ENCODE results near the gene MCIDAS.

DNA sequence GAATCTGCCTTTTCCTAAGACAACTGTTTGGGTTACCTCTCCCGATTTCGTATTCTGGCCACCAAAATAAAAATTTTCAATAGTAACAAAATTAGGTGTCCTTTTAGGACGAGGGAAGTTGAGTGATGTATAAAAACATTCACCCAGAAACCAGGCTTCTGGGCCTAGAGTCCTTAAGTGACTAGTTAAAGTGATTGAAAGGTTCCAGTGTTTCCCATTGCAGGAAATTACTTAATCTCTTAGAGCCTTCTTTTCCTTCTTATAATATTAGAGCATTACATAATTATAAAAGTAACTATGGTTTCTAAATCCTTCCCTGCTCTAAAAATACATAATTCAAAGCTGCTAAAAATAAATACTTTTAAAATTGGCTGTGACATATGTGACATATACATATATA is 7.3 kb downstream of the MCIDAS start:
- TF ChIP-seq NFRKB (IDR thresholded peaks at IDR 0.05) = no peak
- TF ChIP-seq, protein P1, sequence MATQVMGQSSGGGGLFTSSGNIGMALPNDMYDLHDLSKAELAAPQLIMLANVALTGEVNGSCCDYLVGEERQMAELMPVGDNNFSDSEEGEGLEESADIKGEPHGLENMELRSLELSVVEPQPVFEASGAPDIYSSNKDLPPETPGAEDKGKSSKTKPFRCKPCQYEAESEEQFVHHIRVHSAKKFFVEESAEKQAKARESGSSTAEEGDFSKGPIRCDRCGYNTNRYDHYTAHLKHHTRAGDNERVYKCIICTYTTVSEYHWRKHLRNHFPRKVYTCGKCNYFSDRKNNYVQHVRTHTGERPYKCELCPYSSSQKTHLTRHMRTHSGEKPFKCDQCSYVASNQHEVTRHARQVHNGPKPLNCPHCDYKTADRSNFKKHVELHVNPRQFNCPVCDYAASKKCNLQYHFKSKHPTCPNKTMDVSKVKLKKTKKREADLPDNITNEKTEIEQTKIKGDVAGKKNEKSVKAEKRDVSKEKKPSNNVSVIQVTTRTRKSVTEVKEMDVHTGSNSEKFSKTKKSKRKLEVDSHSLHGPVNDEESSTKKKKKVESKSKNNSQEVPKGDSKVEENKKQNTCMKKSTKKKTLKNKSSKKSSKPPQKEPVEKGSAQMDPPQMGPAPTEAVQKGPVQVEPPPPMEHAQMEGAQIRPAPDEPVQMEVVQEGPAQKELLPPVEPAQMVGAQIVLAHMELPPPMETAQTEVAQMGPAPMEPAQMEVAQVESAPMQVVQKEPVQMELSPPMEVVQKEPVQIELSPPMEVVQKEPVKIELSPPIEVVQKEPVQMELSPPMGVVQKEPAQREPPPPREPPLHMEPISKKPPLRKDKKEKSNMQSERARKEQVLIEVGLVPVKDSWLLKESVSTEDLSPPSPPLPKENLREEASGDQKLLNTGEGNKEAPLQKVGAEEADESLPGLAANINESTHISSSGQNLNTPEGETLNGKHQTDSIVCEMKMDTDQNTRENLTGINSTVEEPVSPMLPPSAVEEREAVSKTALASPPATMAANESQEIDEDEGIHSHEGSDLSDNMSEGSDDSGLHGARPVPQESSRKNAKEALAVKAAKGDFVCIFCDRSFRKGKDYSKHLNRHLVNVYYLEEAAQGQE (IDR thresholded peaks at IDR 0.05; ENCODE audit: borderline replicate concordance in 1 of 2, low read depth in 1 of 2, low read length in 2 of 2) = no peak
- TF ChIP-seq, protein P2, sequence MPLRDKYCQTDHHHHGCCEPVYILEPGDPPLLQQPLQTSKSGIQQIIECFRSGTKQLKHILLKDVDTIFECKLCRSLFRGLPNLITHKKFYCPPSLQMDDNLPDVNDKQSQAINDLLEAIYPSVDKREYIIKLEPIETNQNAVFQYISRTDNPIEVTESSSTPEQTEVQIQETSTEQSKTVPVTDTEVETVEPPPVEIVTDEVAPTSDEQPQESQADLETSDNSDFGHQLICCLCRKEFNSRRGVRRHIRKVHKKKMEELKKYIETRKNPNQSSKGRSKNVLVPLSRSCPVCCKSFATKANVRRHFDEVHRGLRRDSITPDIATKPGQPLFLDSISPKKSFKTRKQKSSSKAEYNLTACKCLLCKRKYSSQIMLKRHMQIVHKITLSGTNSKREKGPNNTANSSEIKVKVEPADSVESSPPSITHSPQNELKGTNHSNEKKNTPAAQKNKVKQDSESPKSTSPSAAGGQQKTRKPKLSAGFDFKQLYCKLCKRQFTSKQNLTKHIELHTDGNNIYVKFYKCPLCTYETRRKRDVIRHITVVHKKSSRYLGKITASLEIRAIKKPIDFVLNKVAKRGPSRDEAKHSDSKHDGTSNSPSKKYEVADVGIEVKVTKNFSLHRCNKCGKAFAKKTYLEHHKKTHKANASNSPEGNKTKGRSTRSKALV (CRISPR knock-in tag; IDR thresholded peaks at IDR 0.05) = no peak
- TF ChIP-seq POLR2A (IDR thresholded peaks at IDR 0.05; ENCODE audit: insufficient read depth in 1 of 2, low read depth in 2 of 2, low read length in 2 of 2) = no peak
- TF ChIP-seq, protein P3, sequence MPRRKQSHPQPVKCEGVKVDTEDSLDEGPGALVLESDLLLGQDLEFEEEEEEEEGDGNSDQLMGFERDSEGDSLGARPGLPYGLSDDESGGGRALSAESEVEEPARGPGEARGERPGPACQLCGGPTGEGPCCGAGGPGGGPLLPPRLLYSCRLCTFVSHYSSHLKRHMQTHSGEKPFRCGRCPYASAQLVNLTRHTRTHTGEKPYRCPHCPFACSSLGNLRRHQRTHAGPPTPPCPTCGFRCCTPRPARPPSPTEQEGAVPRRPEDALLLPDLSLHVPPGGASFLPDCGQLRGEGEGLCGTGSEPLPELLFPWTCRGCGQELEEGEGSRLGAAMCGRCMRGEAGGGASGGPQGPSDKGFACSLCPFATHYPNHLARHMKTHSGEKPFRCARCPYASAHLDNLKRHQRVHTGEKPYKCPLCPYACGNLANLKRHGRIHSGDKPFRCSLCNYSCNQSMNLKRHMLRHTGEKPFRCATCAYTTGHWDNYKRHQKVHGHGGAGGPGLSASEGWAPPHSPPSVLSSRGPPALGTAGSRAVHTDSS (CRISPR knock-in tag; conservative IDR thresholded peaks at IDR 0.05) = no peak
- TF ChIP-seq ADNP (CRISPR knock-in tag; IDR thresholded peaks at IDR 0.05) = no peak
- TF ChIP-seq, protein P4, sequence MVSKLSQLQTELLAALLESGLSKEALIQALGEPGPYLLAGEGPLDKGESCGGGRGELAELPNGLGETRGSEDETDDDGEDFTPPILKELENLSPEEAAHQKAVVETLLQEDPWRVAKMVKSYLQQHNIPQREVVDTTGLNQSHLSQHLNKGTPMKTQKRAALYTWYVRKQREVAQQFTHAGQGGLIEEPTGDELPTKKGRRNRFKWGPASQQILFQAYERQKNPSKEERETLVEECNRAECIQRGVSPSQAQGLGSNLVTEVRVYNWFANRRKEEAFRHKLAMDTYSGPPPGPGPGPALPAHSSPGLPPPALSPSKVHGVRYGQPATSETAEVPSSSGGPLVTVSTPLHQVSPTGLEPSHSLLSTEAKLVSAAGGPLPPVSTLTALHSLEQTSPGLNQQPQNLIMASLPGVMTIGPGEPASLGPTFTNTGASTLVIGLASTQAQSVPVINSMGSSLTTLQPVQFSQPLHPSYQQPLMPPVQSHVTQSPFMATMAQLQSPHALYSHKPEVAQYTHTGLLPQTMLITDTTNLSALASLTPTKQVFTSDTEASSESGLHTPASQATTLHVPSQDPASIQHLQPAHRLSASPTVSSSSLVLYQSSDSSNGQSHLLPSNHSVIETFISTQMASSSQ (IDR thresholded peaks at IDR 0.05; ENCODE audit: low read depth) = no peak
- TF ChIP-seq, protein P4 (CRISPR knock-in tag; IDR thresholded peaks at IDR 0.05; ENCODE audit: borderline replicate concordance) = no peak
- TF ChIP-seq, protein P5, sequence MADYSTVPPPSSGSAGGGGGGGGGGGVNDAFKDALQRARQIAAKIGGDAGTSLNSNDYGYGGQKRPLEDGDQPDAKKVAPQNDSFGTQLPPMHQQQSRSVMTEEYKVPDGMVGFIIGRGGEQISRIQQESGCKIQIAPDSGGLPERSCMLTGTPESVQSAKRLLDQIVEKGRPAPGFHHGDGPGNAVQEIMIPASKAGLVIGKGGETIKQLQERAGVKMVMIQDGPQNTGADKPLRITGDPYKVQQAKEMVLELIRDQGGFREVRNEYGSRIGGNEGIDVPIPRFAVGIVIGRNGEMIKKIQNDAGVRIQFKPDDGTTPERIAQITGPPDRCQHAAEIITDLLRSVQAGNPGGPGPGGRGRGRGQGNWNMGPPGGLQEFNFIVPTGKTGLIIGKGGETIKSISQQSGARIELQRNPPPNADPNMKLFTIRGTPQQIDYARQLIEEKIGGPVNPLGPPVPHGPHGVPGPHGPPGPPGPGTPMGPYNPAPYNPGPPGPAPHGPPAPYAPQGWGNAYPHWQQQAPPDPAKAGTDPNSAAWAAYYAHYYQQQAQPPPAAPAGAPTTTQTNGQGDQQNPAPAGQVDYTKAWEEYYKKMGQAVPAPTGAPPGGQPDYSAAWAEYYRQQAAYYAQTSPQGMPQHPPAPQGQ (CRISPR knock-in tag; IDR thresholded peaks at IDR 0.05; ENCODE audit: borderline replicate concordance) = no peak
- TF ChIP-seq, protein P6, sequence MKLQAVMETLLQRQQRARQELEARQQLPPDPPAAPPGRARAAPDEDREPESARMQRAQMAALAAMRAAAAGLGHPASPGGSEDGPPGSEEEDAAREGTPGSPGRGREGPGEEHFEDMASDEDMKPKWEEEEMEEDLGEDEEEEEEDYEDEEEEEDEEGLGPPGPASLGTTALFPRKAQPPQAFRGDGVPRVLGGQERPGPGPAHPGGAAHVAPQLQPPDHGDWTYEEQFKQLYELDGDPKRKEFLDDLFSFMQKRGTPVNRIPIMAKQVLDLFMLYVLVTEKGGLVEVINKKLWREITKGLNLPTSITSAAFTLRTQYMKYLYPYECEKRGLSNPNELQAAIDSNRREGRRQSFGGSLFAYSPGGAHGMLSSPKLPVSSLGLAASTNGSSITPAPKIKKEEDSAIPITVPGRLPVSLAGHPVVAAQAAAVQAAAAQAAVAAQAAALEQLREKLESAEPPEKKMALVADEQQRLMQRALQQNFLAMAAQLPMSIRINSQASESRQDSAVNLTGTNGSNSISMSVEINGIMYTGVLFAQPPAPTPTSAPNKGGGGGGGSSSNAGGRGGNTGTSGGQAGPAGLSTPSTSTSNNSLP (IDR thresholded peaks at IDR 0.05; ENCODE audit: low read depth, low read length) = no peak
